Parathyroid adenoma (tissue), 2 donors: Measurements from ENCODE around the gene RARRES2.
A peak's percentile ranks its signal among the peaks of the same experiment; 100 is the strongest.

ENCODE experiments used
- H2AFZ ChIP-seq: fragments of 300-600 bp; sonication (generic); one replicate; pipeline ENCODE4 v1.7.0; 2017; ENCODE audit warnings: antibody characterized with exemption, mild to moderate bottlenecking
- H3K27ac ChIP-seq: fragments of 300-600 bp; sonication (generic); one replicate; pipeline ENCODE4 v1.7.0; 2017
- H3K27me3 ChIP-seq: fragments of 300-600 bp; sonication (generic); one replicate; pipeline ENCODE4 v1.7.0; 2017; ENCODE audit warnings: low read length; ENCODE audit not compliant: control insufficient read depth, insufficient read depth
- H3K36me3 ChIP-seq: fragments of 300-600 bp; sonication (generic); one replicate; pipeline ENCODE4 v1.7.0; 2017; ENCODE audit warnings: low read length; ENCODE audit not compliant: control insufficient read depth, insufficient read depth
- H3K4me1 ChIP-seq: fragments of 300-600 bp; sonication (generic); one replicate; pipeline ENCODE4 v1.7.0; 2017; ENCODE audit warnings: control low read depth
- H3K4me2 ChIP-seq: fragments of 300-600 bp; sonication (generic); one replicate; pipeline ENCODE4 v1.7.0; 2017; ENCODE audit warnings: low read length
- H3K4me3 ChIP-seq: fragments of 300-600 bp; sonication (generic); one replicate; pipeline ENCODE4 v1.7.0; 2017; ENCODE audit warnings: low read depth, low read length
- H3K79me2 ChIP-seq: fragments of 300-600 bp; sonication (generic); one replicate; pipeline ENCODE4 v1.7.0; 2017; ENCODE audit warnings: control low read depth
- H3K9ac ChIP-seq: fragments of 300-600 bp; sonication (generic); one replicate; pipeline ENCODE4 v1.7.0; 2017; ENCODE audit warnings: mild to moderate bottlenecking
- H3K9me3 ChIP-seq: fragments of 300-600 bp; sonication (generic); one replicate; pipeline ENCODE4 v1.7.0; 2017; ENCODE audit warnings: low read length; ENCODE audit not compliant: control insufficient read depth
- TF ChIP-seq, protein P1 (sequence below): fragments of 300-600 bp; sonication (generic); IDR thresholded peaks from one replicate; pipeline ENCODE4 v1.7.0; 2017; ENCODE audit warnings: antibody characterized with exemption, mild to moderate bottlenecking
- donor health status: primary hyperparathyroidism.

The RARRES2 gene

DNA sequence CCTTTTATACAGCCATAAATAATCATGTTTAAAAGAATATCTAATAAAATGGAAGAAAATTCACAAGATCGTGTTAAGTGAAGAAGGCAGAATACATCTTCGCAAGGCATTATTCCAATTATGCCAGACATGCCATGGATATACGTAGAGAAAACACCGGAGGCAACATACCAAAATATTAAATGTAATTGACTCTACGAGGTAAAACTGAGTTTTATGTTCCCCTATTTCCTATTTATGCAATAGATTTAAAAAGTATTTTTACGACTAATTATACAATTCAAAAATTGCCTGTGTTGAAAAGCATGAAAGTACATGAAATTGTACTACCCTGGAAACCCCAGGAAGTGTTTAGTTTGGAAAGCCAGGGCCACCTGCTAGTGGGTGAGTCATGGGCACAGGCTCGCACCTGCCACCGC lies 26.3 kb upstream of the RARRES2 start:
- TF ChIP-seq, protein P1, sequence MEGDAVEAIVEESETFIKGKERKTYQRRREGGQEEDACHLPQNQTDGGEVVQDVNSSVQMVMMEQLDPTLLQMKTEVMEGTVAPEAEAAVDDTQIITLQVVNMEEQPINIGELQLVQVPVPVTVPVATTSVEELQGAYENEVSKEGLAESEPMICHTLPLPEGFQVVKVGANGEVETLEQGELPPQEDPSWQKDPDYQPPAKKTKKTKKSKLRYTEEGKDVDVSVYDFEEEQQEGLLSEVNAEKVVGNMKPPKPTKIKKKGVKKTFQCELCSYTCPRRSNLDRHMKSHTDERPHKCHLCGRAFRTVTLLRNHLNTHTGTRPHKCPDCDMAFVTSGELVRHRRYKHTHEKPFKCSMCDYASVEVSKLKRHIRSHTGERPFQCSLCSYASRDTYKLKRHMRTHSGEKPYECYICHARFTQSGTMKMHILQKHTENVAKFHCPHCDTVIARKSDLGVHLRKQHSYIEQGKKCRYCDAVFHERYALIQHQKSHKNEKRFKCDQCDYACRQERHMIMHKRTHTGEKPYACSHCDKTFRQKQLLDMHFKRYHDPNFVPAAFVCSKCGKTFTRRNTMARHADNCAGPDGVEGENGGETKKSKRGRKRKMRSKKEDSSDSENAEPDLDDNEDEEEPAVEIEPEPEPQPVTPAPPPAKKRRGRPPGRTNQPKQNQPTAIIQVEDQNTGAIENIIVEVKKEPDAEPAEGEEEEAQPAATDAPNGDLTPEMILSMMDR, result no peak
- H3K36me3 ChIP-seq, result no peaks in the 10 kb centered on the region
- peaks cover 12% of the 10 kb centered on the region for H3K4me1 ChIP-seq

DNA sequence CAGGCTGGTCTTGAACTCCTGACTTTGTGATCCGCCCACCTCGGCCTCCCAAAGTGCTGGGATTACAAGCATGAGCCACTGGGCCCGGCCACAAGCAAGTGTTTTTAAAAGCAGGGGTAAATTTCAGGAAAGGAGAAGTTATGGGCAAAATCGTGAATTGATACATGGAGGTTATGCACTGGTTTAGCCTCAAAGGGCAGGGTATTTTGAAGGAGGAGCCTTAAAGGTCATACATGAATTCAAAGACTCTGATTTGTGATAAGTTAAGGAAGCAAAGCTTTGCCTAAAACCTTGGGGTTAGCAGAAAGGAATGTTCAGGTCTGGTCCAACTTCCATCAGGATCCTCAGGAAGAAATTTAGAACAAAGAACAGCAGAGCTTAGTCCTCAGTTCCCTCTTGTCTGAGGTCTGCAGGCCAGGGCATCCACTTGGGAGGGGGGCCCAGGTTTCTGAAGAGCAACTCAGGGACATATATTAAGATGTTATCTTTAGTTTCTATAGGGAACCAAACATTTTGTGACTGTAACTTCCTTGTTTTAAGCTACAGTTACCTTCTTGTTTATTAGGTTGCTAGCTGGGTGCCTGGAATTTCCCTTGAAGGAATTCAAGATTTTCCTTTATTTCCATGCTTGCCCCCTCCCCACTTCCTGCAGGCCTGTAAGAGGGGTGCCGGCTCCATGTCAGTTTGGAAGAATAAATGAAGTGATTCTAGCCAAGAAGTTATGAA lies 24.4 kb upstream of the RARRES2 start:
- Histone ChIP-seq H3K27me3 (no peaks in the 10 kb centered on the region), H3K4me2 (peak overlapping the region; percentile 9), H3K4me3 (no peak overlapping the region), H3K4me1 (peaks cover 12% of the 10 kb centered on the region), H3K79me2 (peaks cover 7% of the 10 kb centered on the region), H3K36me3 (no peaks in the 10 kb centered on the region), H2AFZ (no peak overlapping the region), H3K27ac (no peak overlapping the region), H3K9me3 (no peaks in the 10 kb centered on the region), H3K9ac (no peak overlapping the region)
- TF ChIP-seq, protein P1, result no peak

More for the DNA sequence above, 26.3 kb upstream of the RARRES2 start:
- peak overlapping the region; percentile 90 for H3K27ac ChIP-seq
- peak overlapping the region; percentile 94 for H3K9ac ChIP-seq
- H2AFZ ChIP-seq, result peak overlapping the region; percentile 100
- no peaks in the 10 kb centered on the region for H3K9me3 ChIP-seq
- H3K27me3 ChIP-seq, result no peaks in the 10 kb centered on the region
- H3K4me3 ChIP-seq, result peak overlapping the region; percentile 88
- peak overlapping the region; percentile 86 for H3K4me2 ChIP-seq
- peaks cover 21% of the 10 kb centered on the region for H3K79me2 ChIP-seq

DNA sequence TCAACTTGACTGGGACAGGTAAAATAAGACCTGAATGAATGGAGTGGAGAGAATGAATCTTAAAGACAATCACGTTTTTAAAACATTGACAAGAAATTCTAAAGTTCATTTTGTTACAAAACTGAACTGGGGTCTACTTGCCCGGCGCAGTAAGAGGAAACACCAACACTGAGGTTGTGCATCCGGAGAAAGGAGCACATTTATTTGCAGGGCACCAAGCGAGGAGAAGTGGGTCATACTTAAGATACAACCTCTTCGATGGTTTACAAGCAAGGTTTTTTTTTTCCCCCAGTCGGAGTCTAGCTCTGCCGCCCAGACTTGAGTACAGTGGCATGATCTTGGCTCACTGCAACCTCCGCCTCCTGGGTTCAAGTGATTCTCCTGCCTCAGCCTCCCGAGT lies 23.8 kb upstream of the RARRES2 start:
- H3K27me3 ChIP-seq, result no peaks in the 10 kb centered on the region
- no peak overlapping the region for H3K4me2 ChIP-seq
- H3K27ac ChIP-seq, result no peak overlapping the region
- no peaks in the 10 kb centered on the region for H3K9me3 ChIP-seq
- no peak overlapping the region for H2AFZ ChIP-seq
- TF ChIP-seq, protein P1, result no peak
- H3K79me2 ChIP-seq, result peaks cover 6% of the 10 kb centered on the region
- H3K9ac ChIP-seq, result no peak overlapping the region
- H3K36me3 ChIP-seq, result no peaks in the 10 kb centered on the region
- peaks cover 10% of the 10 kb centered on the region for H3K4me1 ChIP-seq
- H3K4me3 ChIP-seq, result no peak overlapping the region

DNA sequence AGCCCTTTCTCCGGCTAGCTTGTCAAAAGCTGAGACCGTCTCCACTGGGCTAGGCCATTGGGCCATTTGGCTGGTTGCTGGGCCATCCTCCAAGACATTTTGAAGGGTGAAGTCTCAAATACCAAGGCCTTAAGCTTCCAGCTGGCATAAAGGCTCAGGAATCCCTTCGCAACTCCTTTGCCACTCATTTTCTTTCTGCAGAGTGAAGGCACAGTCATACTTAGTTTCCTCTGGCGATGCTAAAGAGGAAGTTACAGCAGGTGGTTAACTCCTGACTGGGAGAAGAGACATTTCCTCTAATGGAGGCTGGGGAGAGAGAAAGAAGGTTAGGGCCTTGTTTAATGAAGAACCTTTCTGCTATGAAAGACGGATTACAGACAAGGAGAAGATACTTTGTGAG lies 22.4 kb upstream of the RARRES2 start:
- no peaks in the 10 kb centered on the region for H3K79me2 ChIP-seq
- no peak overlapping the region for H3K9ac ChIP-seq
- no peak overlapping the region for H3K27ac ChIP-seq
- no peaks in the 10 kb centered on the region for H3K36me3 ChIP-seq
- H3K4me1 ChIP-seq, result peaks cover 3% of the 10 kb centered on the region
- no peak overlapping the region for H3K4me2 ChIP-seq
- H2AFZ ChIP-seq, result no peak overlapping the region
- H3K4me3 ChIP-seq, result no peak overlapping the region
- no peaks in the 10 kb centered on the region for H3K27me3 ChIP-seq
- no peaks in the 10 kb centered on the region for H3K9me3 ChIP-seq
- TF ChIP-seq, protein P1, result no peak

DNA sequence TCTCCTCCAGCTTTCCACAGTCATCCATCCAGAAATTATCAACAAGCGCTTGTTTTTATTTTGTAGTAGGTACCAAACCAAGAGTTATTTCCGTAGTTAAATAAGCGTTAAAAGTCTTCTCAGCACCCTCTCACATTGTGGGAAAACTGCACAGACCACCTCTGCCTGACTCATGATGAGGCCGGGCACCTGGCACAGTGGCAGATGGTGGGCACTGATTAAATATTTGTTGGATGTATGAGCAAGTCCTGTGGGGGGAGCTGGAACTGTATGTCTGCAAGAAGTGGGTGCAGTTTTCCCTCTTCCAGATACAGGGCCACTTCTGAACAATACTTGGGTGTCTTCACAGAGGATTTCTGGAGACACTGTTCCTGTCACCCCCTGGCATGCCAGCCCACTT lies 21.9 kb upstream of the RARRES2 start:
- Histone ChIP-seq H3K9ac (no peak overlapping the region), H3K27me3 (no peaks in the 10 kb centered on the region), H3K36me3 (no peaks in the 10 kb centered on the region), H3K4me2 (no peak overlapping the region), H3K79me2 (no peaks in the 10 kb centered on the region), H3K9me3 (no peaks in the 10 kb centered on the region), H3K27ac (no peak overlapping the region), H3K4me3 (no peak overlapping the region), H3K4me1 (peaks cover 3% of the 10 kb centered on the region), H2AFZ (no peak overlapping the region)
- TF ChIP-seq, protein P1, result no peak
